ENCODE results near the gene ALDH4A1. TPM values are rescaled to one million over a fixed set of nuclear protein-coding genes. Genes with fewer than 3 reads are reported as not detected.
A peak's percentile ranks its signal among the peaks of the same experiment; 100 is the strongest.

ALDH4A1 gene
- total RNA-seq, 2 experiments from 2014 or later: 4.4 to 5.8 TPM

DNA sequence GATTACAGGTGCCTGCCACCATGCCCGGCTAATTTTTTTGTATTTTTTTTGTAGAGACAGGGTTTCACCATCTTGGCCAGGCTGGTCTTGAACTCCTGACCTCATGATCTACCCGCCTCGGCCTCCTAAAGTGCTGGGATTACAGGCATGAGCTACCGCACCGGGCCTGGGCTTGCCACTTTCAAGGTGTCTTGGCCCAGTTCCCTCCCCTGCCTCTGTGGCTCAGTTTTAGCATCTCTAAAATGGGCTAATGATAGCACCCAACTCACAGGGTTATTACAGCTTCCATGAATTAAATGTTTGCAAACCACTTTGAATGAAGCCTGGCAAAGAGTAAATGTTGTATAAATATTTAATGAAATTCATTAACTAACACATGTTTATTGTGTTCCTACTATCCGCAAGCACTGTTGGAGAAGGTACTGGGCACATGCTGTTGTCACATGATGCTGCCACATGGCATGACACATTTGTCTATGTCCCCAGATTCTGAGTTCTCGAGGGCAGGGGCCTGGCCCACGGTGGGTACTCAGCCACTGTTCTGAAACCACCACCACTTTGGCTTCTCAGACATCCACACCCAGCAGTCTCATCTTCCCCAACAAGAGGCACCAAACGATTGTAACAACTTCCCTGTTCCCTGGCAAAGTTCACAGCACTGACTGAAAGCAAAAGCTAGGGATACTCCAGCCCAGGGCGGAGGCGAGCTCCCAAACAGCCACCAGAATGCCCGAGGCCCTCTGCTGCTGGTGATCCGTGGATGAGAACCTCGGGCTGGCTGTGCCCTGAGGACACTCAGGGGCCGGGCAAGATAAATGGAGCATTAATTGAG lies 44.4 kb upstream of the ALDH4A1 start:
- Mint-ChIP-seq H3K9me3 (ENCODE audit: low read depth) (no peaks in the 10 kb centered on the region), H3K27me3 (no peaks in the 10 kb centered on the region), H3K27ac (peak overlapping the region; percentile 92), H3K4me3 (peak overlapping the region; percentile 5), H3K36me3 (ENCODE audit: low read depth) (peaks cover 25% of the 10 kb centered on the region), H3K4me1 (peaks cover 86% of the 10 kb centered on the region)
- ChIA-PET CTCF (interaction anchor here (0.8 to 1.6 kb wide), 3 partner anchors 8 to 126 kb away, joined by 3 to 6 read pairs (median 4); no protein-coding TSS in a partner anchor), POLR2A (interaction anchor here (0.9 kb wide), 1 partner anchor 46 kb away, joined by 3 read pairs; no protein-coding TSS in a partner anchor)
- ATAC-seq (no peak), DNase-seq (peak; percentile 20)
- intact Hi-C loops (cut with DNase I, micrococcal nuclease): no loop called here

GRCh38 chr1:18945401-18945849 lies 43.1 kb upstream of the ALDH4A1 start:
- intact Hi-C loops (cut with DNase I, micrococcal nuclease): no loop called here
- Mint-ChIP-seq H3K4me1 (peaks cover 86% of the 10 kb centered on the region), H3K27ac (peak overlapping the region; percentile 66), H3K27me3 (no peaks in the 10 kb centered on the region), H3K36me3 (ENCODE audit: low read depth) (peaks cover 24% of the 10 kb centered on the region), H3K9me3 (ENCODE audit: low read depth) (no peaks in the 10 kb centered on the region), H3K4me3 (no peak overlapping the region)
- ChIA-PET POLR2A (interaction anchor here (0.5 to 2.1 kb wide), 3 partner anchors 9 to 44 kb away, joined by 3 to 8 read pairs (median 3); no protein-coding TSS in a partner anchor), CTCF (interaction anchor here (0.7 to 2.8 kb wide), 5 partner anchors 9 to 38 kb away, joined by 3 to 11 read pairs (median 3); no protein-coding TSS in a partner anchor)
- no peak for DNase-seq
- ATAC-seq: no peak

DNA sequence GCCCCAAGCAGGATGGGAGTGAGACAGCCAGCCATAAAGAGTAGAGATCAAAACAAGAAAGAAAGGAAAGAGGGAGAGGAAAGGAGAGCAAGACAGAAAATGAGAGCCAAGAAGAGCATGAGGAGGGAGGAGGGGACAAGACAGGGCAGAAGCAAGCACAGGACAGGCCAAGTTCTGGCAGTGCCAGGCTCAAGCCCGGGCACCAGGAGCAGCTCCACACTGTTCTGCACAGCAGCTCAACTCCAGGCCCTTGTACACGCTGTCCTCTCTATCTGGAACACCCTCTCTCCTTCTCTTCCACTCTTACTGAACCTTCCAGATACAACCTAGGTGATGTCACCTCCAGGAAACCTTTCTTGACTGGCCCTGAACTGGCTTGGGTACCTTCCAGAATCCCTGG lies 42.5 kb upstream of the ALDH4A1 start:
- Mint-ChIP-seq H3K4me3 (no peak overlapping the region), H3K36me3 (ENCODE audit: low read depth) (peaks cover 19% of the 10 kb centered on the region), H3K27ac (peak overlapping the region; percentile 70), H3K9me3 (ENCODE audit: low read depth) (no peaks in the 10 kb centered on the region), H3K4me1 (peaks cover 86% of the 10 kb centered on the region), H3K27me3 (no peaks in the 10 kb centered on the region)
- ChIA-PET CTCF (interaction anchor here (1.0 to 2.8 kb wide), 3 partner anchors 12 to 37 kb away, joined by 3 to 11 read pairs (median 10); no protein-coding TSS in a partner anchor), POLR2A (interaction anchor here (2.1 kb wide), 1 partner anchor 18 kb away, joined by 8 read pairs; no protein-coding TSS in a partner anchor)
- no peak for ATAC-seq
- intact Hi-C loops (cut with DNase I, micrococcal nuclease): no loop called here
- no peak for DNase-seq

- DNase-seq (no peak), ATAC-seq (no peak)
- H3K4me1 Mint-ChIP-seq: peaks cover 85% of the 10 kb centered on the region
- H3K4me3 Mint-ChIP-seq: no peak overlapping the region
- no peaks in the 10 kb centered on the region for H3K9me3 Mint-ChIP-seq (ENCODE audit: low read depth)
- POLR2A ChIA-PET: interaction anchor here (2.1 kb wide), 1 partner anchor 17 kb away, joined by 8 read pairs; no protein-coding TSS in a partner anchor
- peaks cover 16% of the 10 kb centered on the region for H3K36me3 Mint-ChIP-seq (ENCODE audit: low read depth)
- no peaks in the 10 kb centered on the region for H3K27me3 Mint-ChIP-seq
- intact Hi-C loops (cut with DNase I, micrococcal nuclease): no loop called here
- H3K27ac Mint-ChIP-seq: peak overlapping the region; percentile 70
- CTCF ChIA-PET: interaction anchor here (0.6 to 2.8 kb wide), 5 partner anchors 11 to 36 kb away, joined by 3 to 11 read pairs (median 3); no protein-coding TSS in a partner anchor
Observed at GRCh38 chr1:18943914-18944572, 41.7 kb upstream of the ALDH4A1 start.

DNA sequence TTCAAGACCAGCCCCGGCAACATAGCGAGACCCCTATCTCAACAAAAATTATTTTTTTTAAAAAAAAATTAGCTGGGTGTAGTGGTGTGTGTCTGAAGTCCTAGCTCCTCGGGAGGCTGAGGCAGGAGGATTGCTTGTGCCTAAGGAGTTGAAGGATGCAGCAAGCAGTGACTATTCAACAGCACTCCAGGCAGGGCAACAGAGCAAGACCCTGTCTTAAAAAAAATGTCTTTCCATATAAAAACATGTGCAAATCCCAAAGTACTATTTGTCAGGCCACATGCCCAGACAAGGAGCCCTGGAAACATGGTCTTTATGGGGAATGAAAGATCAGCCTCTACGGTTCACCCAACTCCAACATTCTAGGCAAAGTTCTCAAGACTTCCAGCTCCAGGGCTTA lies 40.8 kb upstream of the ALDH4A1 start:
- ATAC-seq: no peak
- no peaks in the 10 kb centered on the region for H3K27me3 Mint-ChIP-seq
- H3K27ac Mint-ChIP-seq: no peak overlapping the region
- peaks cover 77% of the 10 kb centered on the region for H3K4me1 Mint-ChIP-seq
- peaks cover 10% of the 10 kb centered on the region for H3K36me3 Mint-ChIP-seq (ENCODE audit: low read depth)
- intact Hi-C loops (cut with DNase I, micrococcal nuclease): no loop called here
- POLR2A ChIA-PET: interaction anchor here (1.1 kb wide), 1 partner anchor 16 kb away, joined by 4 read pairs; no protein-coding TSS in a partner anchor
- CTCF ChIA-PET: interaction anchor here (0.6 to 2.8 kb wide), 6 partner anchors 11 to 92 kb away, joined by 3 to 10 read pairs (median 3); no protein-coding TSS in a partner anchor
- H3K9me3 Mint-ChIP-seq (ENCODE audit: low read depth): no peaks in the 10 kb centered on the region
- DNase-seq: no peak
- no peak overlapping the region for H3K4me3 Mint-ChIP-seq

DNA sequence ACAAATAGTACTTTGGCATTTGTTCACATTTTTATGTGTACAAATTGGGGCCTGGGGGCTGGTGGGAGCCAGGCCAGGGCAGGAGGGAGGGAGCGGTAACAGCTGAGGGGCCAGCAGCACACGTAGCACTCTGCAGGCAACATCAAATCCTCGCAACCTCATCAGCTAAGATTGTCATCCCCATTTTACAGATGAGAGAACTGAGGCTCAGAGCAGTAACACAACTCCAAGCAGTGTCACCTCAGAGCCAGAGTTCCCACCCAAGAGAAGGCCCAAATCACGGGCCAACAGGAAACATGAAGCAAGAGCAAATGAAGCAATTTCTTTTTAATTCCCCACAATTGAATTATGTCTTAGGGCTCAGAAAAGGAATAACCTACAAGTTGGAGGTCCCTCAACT lies 40.0 kb upstream of the ALDH4A1 start:
- Mint-ChIP-seq H3K27me3 (no peaks in the 10 kb centered on the region), H3K36me3 (ENCODE audit: low read depth) (peaks cover 8% of the 10 kb centered on the region), H3K27ac (no peak overlapping the region), H3K9me3 (ENCODE audit: low read depth) (no peaks in the 10 kb centered on the region), H3K4me3 (no peak overlapping the region), H3K4me1 (peaks cover 73% of the 10 kb centered on the region)
- DNase-seq (no peak), ATAC-seq (no peak)
- POLR2A ChIA-PET: interaction anchor here (0.8 to 1.2 kb wide), 3 partner anchors 8 to 25 kb away, joined by 3 to 4 read pairs (median 4); no protein-coding TSS in a partner anchor
- CTCF ChIA-PET: interaction anchor here (0.9 to 2.8 kb wide), 4 partner anchors 29 to 35 kb away, joined by 3 to 10 read pairs (median 3); no protein-coding TSS in a partner anchor
- intact Hi-C loops (cut with DNase I, micrococcal nuclease): no loop called here

DNA sequence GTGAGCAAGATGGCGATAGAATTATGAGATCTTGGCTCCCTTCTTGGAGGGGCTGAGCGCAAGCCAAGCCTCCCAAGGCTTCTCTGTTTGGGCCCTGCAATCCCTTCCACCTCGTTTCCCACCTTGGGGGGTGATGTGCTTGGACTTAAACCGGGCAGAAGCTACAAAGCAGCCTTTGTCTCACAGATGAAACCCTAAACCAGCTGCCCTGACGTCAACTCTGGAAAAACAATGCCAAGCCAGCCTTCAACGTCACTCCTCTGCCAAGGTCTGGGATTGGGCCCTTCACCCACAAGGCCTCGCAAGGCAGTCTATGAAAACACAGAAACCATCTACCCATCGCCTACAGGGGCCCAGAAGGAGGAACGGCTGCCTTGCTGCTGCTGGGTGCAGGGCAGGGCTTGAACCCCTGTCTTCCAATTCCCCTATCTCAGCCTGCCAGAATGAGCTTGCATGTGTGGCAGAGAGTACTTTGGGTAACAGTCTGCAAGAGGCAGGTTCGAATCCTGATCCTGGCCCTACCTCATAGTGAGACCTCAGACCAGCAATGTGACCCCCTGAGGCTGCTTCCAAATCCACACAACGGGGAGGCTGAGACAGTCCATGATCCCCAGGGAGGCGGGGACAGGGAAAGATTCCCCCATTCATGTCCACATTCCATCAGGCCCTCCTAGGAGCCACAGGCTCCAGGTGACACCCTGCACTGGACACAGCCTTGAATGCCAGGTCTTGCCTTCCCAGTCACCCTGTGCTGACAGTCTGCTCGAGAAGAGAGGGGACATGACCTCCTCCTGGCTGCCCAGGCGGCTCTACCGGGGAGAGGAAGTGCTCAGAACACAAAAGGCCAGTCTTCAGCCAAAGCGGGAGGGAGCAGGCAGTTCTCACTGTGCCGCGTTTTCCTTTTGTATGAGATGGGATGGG lies 39.1 kb upstream of the ALDH4A1 start:
- no peak for ATAC-seq
- intact Hi-C loops (cut with DNase I, micrococcal nuclease): no loop called here
- no peak for DNase-seq
- CTCF ChIA-PET: interaction anchor here (0.6 to 1.6 kb wide), 3 partner anchors 28 to 40 kb away, joined by 3 read pairs; no protein-coding TSS in a partner anchor
- Mint-ChIP-seq H3K4me3 (no peak overlapping the region), H3K27me3 (no peaks in the 10 kb centered on the region), H3K36me3 (ENCODE audit: low read depth) (peaks cover 6% of the 10 kb centered on the region), H3K27ac (no peak overlapping the region), H3K9me3 (ENCODE audit: low read depth) (no peaks in the 10 kb centered on the region), H3K4me1 (peaks cover 73% of the 10 kb centered on the region)
- POLR2A ChIA-PET: interaction anchor here (0.6 to 1.2 kb wide), 3 partner anchors 9 to 26 kb away, joined by 3 to 4 read pairs (median 3); partner anchors contain the start of gene IFFO2

DNA sequence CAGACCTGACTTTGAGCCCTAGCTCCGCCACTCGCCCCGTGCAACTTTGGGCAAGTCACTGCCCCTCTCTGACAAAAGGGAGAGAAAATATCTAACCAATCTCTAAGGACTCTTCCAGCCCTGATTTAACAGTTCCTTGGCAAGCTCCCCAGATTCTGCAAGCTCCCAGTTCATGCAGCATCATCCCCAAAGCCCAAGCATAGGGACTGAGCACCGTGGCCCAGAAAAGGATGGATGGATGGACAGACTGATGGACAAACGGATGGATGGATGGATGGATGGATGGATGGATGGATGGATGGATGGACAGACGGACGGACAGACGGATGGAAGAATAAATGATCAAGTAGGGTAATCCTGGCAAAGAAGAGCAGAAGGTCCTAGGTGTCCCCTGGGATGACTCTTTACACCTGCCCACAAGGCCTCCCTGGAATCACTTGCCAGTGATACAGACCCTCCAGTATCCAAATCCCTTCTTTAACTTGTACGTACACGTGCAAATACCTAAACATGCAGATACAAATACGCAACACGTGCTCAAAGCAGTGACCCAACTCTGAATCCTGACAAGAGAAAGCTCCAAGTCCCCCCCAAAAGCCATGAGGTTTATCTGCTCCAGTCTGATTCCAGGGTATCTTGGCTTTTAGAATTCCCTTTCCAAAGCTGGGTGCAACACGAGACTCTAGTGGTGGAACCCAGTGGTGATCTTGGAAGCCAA lies 38.1 kb upstream of the ALDH4A1 start:
- peaks cover 6% of the 10 kb centered on the region for H3K36me3 Mint-ChIP-seq (ENCODE audit: low read depth)
- H3K9me3 Mint-ChIP-seq (ENCODE audit: low read depth): no peaks in the 10 kb centered on the region
- no peak overlapping the region for H3K4me3 Mint-ChIP-seq
- no peaks in the 10 kb centered on the region for H3K27me3 Mint-ChIP-seq
- ATAC-seq (no peak), DNase-seq (no peak)
- intact Hi-C loops (cut with DNase I, micrococcal nuclease): no loop called here
- ChIA-PET CTCF (interaction anchor here (0.6 to 1.2 kb wide), 3 partner anchors 13 to 39 kb away, joined by 3 read pairs; no protein-coding TSS in a partner anchor), POLR2A (interaction anchor here (0.6 kb wide), 1 partner anchor 32 kb away, joined by 4 read pairs; no protein-coding TSS in a partner anchor)
- no peak overlapping the region for H3K27ac Mint-ChIP-seq
- peaks cover 72% of the 10 kb centered on the region for H3K4me1 Mint-ChIP-seq

- ChIA-PET CTCF (interaction anchor here (0.6 to 1.2 kb wide), 3 partner anchors 12 to 31 kb away, joined by 3 read pairs; no protein-coding TSS in a partner anchor), POLR2A (interaction anchor here (0.6 kb wide), 1 partner anchor 31 kb away, joined by 4 read pairs; no protein-coding TSS in a partner anchor)
- Mint-ChIP-seq H3K27ac (peak overlapping the region; percentile 78), H3K27me3 (no peaks in the 10 kb centered on the region), H3K4me3 (no peak overlapping the region), H3K4me1 (peaks cover 72% of the 10 kb centered on the region), H3K9me3 (ENCODE audit: low read depth) (no peaks in the 10 kb centered on the region), H3K36me3 (ENCODE audit: low read depth) (peaks cover 6% of the 10 kb centered on the region)
- intact Hi-C loops (cut with DNase I, micrococcal nuclease): no loop called here
- DNase-seq: no peak
- ATAC-seq: no peak
Observed at GRCh38 chr1:18939398-18940302, 37.3 kb upstream of the ALDH4A1 start.
